Measurements from ENCODE around the gene NT5C3A.
"Not testable (repeated sequence)": the region's sequence is repeated elsewhere in the genome, so short reads cannot be mapped to it uniquely, and the experiment has no call there.

DNA sequence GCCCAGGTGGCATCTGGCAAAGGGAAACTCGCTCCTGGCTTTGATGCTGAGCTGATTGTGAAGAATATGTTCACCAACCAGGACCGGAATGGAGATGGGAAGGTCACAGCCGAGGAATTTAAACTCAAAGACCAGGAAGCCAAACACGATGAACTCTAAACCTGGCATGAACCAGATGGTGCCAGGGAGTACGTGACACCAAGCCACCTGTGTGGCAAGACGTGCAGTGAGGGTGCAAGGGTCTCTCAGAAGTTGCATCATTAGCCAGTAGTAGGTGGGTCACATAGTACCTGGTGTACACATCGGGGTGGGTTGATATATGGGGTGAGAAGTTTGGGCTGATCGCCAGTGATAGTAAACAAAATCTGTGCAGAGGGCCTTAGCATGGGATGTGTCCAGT lies 57.4 kb downstream of the NT5C3A start:
- not testable (repeated sequence) for TF ChIP-seq NRF1 (IDR thresholded peaks at IDR 0.05; ENCODE audit: low read depth, low read length); GTF2F1 (IDR thresholded peaks at IDR 0.05; ENCODE audit: borderline replicate concordance, low read depth, low read length); ZNF274 (IDR thresholded peaks at IDR 0.05; ENCODE audit: borderline replicate concordance, extremely low read depth, low read length); ATF2 (IDR thresholded peaks at IDR 0.05; ENCODE audit: low read length); POLR2A (IDR thresholded peaks at IDR 0.05; ENCODE audit: control extremely low read depth in 1 of 2, low read depth in 2 of 2, low read length in 2 of 2); POLR2AphosphoS5 (IDR thresholded peaks at IDR 0.05; ENCODE audit: low read depth, low read length)
- TF ChIP-seq, protein P1, sequence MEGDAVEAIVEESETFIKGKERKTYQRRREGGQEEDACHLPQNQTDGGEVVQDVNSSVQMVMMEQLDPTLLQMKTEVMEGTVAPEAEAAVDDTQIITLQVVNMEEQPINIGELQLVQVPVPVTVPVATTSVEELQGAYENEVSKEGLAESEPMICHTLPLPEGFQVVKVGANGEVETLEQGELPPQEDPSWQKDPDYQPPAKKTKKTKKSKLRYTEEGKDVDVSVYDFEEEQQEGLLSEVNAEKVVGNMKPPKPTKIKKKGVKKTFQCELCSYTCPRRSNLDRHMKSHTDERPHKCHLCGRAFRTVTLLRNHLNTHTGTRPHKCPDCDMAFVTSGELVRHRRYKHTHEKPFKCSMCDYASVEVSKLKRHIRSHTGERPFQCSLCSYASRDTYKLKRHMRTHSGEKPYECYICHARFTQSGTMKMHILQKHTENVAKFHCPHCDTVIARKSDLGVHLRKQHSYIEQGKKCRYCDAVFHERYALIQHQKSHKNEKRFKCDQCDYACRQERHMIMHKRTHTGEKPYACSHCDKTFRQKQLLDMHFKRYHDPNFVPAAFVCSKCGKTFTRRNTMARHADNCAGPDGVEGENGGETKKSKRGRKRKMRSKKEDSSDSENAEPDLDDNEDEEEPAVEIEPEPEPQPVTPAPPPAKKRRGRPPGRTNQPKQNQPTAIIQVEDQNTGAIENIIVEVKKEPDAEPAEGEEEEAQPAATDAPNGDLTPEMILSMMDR (IDR thresholded peaks at IDR 0.05; ENCODE audit: control extremely low read depth in 1 of 3, insufficient read depth in 1 of 3, low read depth in 1 of 3, low read length in 3 of 3): not testable (repeated sequence)

Data from H1 (cell line).